GM21515 (cell line): ENCODE measurements around the gene PRR16.
"Not testable (repeated sequence)": the region's sequence is repeated elsewhere in the genome, so short reads cannot be mapped to it uniquely, and the experiment has no call there.

Experiments used
- ATAC-seq: cut with Tn5 transposase; IDR thresholded peaks from one replicate; pipeline ENCODE4 v1.9.1; 2021; ENCODE audit not compliant: unreplicated experiment

The PRR16 gene

DNA sequence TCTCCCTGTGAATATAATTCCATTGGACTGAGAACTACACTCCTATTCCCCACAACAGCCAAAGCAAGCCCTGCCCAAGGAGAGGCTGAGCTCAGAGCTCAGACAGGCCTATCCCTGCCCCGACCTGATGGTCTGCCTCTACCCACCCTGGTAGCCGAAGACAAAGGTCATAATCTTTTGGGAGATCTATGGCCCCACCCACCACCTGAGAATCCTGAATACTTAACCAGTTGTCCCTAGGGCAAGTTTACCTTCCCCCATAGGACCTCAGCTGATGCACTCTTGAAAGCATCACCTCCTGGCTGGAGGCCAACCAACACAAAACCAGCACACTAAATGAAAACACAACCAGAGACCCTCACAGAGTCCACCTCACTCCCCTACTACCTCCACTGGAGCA, 167.5 kb downstream of the PRR16 start:
- ATAC-seq = no peak

DNA sequence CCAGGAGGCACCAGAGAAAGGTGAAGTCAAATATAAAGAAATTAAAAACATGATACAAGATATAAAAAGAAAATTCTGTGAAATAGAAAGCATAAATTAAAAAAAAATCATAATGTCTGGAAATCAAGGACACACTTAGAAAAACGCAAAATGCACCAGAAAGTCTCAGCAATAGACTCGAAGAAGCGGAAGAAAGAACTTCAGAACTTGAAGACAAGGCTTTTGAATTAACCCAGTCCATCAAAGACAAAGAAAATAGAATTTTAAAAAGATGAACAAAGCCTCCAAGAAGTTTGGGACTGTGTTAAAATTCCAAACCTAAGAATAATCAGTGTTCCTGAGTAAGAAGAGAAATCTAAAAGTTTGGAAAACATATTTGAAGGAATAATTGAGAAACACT, 168.3 kb downstream of the PRR16 start:
- ATAC-seq = no peak

DNA sequence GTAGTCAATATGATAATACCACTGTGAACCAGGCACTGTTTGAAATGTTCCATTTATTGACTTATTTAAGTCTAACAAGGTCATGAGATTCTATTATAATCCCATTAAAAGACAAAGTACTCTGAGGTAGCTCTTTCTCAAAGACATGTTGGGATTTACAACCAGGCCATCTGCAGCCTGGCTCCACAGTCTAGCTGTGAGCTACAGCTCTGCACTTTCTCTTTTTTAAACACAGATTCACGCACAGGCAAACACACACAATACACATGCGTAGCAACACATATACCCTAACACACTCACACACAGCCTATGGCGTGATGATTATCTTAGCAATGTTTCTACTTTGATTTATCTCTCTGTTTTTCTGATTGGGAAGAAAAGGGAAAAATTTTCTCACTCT, 174.3 kb downstream of the PRR16 start:
- ATAC-seq = no peak

DNA sequence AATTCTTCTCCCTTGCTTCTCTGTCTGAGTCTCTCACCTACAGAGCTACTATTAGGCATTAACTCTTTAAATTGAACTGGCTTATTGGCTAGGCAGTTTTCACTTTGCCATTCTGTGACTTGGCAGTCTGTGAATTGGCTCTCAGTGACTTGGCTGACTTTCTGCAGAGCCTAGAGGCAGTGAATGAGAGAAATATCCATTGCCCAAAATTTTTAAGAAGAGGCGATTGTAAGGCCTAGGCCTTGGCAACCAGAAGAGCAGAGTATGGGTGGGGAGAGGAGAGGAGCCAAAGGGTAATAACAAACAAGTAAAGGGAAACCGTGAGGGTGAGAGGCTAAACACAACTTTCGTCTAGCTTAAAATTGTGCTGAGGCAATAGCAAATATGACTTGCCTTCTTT, 176.7 kb downstream of the PRR16 start:
- no peak for ATAC-seq

DNA sequence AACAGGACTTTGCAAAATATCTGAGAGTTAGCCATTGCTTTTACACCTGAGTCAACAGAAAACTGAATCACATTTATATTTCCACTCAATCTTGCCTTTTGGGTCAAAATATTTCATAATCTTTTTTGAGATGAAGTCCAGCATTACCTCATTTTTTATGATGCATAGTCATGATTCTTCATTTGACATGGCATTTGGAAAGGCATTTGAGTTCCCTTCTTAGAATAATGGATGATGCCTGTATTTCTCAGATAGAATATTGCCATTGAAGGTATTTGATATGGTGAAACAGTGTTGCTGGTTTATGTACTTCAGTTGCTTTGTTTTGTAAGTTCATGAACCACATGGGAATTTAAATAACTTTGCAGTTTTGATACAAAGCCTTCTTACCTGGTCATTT, 180.4 kb downstream of the PRR16 start:
- no peak for ATAC-seq

DNA sequence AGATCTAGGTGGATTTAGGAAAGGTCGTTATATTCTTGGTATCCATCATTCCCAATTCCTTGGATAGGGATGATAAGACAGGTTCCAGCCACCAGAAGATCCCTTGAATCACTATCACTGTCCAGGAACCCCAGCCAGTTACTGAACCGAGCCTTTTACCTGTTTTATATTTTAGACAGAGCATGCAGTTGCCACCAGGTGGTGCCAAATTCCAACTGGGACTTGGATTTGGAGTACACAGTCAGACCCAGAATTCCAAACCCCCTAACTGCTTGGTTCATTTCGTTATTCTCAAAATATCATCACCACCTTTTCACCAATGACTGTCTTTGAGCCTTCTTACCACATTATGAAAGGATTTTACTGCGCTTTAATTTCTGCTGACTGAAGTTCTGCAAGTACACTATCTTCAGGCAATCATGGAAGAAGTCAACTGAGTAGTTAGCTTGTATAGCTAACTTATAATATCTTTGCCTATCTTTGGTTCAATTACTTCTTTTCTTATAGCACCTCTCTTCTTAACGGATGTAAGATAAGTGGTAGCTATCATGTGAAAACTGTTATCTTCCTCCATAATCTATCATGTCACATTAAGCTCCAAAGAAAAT, 191.8 kb downstream of the PRR16 start:
- ATAC-seq = no peak

DNA sequence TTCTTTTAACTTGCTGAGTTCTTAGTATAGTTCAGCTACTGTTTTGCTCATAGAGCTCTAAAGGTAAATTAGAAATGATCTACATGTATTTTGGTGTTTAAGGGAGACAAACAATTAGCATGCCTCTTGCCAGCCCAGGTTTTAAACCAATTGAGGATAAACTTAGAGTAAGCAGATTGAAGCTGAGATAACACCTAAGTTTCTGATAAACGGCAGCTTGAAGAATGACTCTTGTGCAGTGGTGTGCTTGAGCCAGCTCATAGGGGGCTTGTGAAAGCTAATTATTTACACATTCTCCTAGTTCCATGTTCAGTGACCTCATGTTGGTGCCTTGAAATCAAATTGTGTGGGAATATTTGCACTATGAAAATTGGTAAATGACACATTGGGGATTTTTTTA, 193.0 kb downstream of the PRR16 start:
- no peak for ATAC-seq

DNA sequence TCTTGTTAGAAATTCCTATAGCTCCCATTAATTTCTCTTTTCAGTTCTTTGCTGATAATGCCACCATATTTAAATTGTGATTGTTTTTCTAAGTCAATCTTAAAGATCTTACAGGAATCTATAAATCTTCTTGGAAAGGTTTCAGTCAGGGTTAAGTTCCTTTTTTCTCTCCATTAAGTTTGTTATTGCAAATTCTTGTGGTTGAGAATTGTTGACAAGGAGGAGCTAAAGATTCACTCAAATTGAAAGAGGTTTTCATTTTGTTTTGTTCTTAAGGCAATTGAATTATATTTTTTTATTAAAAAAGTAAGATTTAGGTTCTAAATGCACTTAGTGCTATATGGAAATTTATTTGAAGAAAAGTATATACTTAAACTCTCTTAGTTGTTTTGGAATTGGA, 213.4 kb downstream of the PRR16 start:
- ATAC-seq = no peak

DNA sequence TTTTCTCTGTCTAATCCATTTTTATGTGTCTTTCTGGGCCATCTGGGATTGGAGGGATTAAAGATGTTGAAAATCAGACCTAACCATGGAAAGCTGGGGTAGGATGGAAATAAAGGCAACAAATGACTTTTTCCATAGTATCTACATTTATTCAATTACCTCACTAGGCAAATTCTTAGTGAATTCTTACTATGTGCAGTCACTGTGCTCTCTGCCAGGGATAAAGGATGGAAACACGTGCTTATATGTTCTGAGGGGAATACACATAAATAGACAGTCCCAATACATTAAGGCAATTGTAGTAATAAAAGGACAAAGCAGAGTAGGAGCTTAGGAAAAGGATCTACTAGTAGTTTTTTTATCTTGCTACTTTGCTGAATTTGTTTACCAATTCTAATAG, 214.2 kb downstream of the PRR16 start:
- ATAC-seq = no peak

DNA sequence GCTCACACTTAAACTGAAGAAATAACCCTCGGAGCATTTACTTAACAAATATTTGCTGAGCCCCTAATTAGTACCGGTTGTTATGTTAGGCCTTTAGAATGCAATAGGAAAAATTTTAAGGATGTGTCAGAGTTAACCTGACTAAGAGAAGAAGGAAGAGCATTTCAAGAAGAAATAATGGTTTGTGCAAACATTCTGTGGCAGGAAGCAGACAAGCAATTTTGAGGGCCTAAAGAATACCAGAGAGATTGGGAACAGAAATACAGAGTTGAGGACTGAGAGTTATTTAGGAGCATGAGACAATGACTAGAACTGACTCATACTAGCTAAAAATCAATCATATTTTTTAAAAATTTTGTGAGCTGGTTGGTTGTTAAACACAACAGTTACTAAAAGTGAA, 218.8 kb downstream of the PRR16 start:
- no peak for ATAC-seq

DNA sequence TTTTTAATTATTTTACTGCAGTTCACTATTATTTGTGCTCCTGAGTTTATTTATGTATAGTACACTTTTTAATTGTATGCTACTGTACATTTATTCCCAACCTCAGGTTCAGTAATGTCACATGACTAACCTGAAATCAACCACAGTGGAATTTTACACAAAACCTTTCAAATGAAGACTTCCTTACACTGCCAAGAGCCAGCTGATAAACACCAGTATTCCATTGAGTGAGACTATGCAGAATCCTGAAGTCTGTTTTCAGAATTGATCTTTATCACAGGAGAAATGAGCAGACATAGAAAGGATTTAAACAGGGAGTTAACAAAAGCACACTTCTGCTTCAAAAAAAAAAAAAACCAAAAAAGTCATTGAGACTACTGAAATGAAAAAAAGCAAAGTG, 219.5 kb downstream of the PRR16 start:
- no peak for ATAC-seq

DNA sequence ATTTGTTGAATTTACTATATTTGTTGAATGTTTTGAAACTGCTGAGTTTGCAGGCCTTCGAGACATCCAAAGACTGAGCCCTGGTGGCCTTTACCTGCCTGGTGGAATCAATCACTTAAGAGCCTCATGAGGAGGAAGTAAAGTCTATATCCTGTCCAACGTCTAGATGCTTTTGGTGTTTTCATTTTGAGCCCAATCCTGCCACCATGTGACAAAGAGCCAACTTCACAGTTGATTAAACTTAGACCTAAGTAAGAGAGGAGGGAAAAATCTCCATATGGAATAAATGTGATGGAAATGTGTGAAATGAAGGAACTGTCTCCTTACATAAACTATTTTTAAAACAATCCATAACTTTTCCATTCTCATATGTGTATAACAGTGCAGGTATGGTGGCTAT, 220.1 kb downstream of the PRR16 start:
- no peak for ATAC-seq

DNA sequence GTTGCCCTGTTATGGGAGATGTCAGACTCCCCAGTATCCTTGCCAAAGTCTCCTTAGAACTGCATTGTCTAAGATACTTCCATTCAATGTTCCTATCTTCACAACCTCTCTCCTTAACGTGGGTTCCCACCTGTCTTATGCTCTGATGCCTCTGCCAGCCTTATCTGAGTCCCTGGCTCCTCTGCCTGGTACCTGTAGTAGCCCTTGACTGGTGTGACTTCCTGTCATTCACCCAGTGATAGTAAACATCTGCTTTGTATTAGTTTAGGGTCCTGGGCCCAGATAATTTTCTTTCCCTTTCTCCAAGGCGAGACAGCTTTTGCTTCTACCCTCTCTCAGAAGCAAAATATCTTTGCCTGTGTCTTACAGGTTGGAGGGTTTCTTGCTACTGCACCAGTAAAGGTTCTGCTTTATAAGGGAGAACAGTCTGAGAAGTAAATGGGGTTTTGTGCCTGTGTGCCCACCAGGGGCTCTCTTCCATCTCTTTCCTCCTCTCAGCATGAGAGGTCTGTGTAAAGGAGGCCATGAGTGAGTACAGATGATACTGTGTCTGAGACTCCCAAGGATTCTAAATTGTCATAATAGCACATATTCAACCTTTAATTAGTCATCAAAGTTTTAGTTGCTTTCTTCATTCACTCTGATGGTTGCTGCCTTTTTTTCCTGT, 220.8 kb downstream of the PRR16 start:
- ATAC-seq = no peak

DNA sequence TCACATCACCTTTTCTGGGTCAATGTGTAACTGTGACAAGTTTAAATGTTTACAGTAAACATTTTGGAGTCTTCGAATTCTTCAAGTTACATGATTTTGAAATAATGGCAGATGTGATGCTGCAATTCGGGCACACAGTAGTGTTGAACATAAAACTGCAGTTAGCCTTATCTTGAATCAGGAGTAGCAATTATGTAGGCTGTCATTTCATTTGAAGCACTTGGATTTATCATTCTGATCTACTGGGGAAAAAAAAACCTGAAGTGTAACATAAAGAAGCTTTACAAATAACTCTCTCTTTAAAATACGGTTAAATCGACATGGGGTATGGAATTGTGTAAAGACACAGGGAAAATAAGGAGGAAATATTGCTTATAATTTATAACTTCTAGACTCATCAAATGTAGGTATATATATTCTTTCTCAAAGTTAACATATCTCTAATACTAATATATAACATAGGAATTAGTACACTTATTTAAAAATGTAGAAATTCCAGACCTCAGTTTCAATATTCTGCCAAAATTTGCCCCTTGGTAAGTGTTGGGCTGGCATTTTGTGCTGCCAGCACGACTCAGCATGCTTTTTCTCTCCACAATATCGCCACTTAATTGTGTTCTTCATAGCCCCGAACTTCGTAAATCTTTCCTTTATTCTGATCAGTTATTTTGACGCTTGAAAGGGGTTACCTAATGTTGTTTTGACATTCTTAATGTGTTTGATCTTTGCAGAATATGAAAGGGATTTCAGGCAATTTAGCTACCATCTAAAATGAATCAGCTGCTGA, 226.7 kb downstream of the PRR16 start:
- no peak for ATAC-seq

DNA sequence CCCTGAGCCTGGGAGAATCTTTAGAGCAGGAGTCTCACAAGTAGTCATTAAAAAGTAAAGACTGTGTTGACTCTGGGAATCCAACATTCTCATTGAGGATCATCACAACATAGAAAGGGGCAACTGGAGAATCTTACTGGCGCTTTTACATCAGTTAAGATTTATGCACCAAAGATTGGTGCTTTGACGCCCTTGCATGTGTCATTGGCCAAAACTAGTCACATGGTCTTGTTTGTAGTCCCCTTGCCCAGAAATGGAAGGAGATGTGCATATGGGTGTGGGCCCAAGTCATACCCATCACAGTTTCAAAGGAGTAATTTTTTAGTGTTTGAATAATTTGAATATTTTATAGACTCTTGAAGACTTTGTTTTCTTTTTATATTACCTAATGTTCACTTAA, 228.2 kb downstream of the PRR16 start:
- ATAC-seq = no peak

DNA sequence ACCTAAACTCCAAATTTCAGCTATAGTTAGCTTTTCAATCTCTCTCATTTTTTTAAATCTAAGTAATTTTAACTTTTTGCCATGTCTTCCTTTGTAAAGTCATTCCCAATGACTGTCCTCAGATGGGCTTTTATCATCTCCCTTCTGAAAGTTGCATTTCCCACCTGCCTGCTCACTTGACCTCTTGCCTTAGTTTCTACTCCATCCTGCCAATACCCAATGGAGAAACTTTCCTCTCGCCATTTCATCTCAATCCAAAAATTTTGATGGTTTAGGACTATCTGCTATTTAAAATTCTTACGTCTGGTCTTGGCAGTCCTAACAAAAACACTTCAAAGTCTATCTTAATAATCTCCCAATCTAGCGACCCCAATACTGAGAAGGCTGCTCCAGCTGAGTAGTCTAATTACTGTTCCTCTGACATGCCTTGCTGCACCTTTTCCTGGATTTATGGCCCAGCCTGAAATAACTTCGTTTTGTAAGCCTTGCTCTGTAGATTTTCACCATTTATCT, 231.3 kb downstream of the PRR16 start:
- ATAC-seq = no peak

DNA sequence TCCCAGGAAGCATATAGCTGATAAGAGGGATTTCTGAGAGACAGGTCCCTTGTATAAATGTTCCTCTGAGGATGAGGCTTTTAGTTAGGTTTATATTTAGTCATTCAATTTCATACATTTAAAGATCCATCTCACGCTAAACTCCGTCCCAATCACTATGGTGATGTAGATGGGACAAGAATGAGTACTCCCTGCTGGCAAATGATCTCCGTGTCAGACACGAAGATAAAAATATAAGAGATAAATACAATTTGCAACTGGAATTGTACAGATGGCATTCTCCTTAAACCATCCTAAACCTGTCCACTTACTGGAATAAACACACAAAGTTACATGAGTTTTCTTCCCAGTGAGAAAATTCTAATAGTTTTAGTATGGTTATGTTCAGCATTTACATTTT, 233.0 kb downstream of the PRR16 start:
- ATAC-seq = no peak

DNA sequence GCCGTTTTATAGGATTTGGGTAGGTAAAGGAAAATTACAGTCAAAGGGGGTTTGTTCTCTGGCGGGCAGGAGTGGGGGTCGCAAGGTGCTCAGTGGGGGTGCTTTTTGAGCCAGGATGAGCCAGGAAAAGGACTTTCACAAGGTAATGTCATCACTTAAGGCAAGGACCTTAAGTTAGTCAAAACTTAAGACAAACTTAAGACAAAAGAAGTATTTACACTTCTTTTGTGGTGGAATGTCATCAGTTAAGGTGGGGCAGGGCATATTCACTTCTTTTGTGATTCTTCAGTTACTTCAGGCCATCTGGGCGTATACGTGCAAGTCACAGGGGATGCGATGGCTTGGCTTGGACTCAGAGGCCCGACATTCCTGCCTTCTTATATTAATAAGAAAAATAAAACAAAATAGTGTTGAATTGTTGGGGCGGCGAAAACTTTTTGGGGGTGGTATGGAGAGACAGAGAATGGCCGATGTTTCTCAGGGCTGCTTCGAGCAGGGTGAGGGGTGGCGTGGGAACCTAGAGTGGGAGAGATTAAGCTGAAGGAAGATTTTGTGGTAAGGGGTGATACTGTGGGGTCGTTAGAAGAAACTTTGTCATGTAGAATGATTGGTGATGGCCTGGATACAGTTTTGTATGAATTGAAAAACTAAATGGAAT, 233.7 kb downstream of the PRR16 start:
- ATAC-seq = not testable (repeated sequence)

DNA sequence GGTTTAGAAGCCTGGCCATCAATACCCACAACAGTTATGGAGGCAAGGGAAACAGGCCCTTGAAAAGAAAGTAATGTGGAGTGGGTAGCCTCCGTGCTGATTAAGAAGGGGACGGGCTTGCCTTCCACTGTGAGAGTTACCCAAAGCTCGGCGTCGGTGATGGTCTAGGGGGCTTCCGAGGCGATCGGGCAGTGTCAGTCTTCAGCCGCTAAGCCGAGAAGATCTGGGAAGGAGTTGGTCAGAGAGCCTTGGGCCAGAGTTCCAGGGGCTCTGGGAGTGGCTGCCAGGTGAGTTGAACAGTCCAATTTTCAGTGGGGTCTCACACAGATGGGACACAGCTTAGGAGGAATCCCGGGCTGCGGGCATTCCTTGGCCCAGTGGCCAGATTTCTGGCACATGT, 236.6 kb downstream of the PRR16 start:
- not testable (repeated sequence) for ATAC-seq

DNA sequence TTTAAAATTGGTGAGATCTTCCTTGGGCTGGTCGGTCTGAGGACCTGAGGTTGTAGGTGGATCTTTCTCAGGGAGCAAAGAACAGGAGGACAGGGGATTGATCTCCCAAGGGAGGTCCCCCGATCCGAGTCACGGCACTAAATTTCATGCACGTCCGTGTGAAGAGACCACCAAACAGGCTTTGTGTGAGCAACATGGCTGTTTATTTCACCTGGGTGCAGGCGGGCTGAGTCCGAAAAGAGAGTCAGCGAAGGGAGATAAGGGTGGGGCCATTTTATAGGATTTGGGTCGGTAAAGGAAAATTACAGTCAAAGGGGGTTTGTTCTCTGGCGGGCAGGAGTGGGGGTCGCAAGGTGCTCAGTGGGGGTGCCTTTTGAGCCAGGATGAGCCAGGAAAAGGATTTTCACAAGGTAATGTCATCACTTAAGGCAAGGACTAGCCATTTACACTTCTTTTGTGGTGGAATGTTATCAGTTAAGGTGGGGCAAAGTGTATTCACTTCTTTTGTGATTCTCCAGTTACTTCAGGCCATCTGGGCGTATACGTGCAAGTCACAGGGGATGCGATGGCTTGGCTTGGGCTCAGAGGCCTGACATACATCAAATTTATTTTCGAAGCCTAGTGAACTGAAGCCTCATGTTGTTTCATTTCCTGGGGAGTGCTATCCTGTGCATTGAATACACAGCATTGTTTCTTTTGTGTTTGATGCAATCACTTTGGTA, 238.9 kb downstream of the PRR16 start:
- ATAC-seq = not testable (repeated sequence)
